MM.1S (cell line): ENCODE results near the gene PLEKHA1.

Experiments
- DNase-seq: peaks from one replicate; pipeline ENCODE4 v3.0.0-alpha.2; 2015
- H2AFZ ChIP-seq: fragments of 300-600 bp; sonication (generic); 2 replicates; pipeline ENCODE4 v1.6.0; 2016; ENCODE audit warnings: antibody characterized with exemption, low read length
- H3F3A ChIP-seq: fragments of 300-600 bp; sonication (generic); 2 replicates; pipeline ENCODE4 v1.6.1; 2016; ENCODE audit warnings: mild to moderate bottlenecking, antibody characterized with exemption, low read length, moderate library complexity, mixed read lengths; ENCODE audit not compliant: insufficient read depth
- H3K27ac ChIP-seq: fragments of 300-600 bp; sonication (generic); 2 replicates; pipeline ENCODE4 v1.5.1; 2016; ENCODE audit warnings: mild to moderate bottlenecking, low read length
- H3K27me3 ChIP-seq: fragments of 300-600 bp; sonication (generic); replicated peaks from 2 replicates; pipeline ENCODE4 v1.6.0; 2016; ENCODE audit warnings: low read length; ENCODE audit not compliant: insufficient read depth
- H3K36me3 ChIP-seq: fragments of 300-600 bp; sonication (generic); replicated peaks from 2 replicates; pipeline ENCODE4 v1.6.1; 2016; ENCODE audit warnings: mild to moderate bottlenecking, low read length, mixed read lengths; ENCODE audit not compliant: insufficient read depth
- H3K4me1 ChIP-seq: fragments of 300-600 bp; sonication (generic); 2 replicates; pipeline ENCODE4 v1.6.1; 2016; ENCODE audit warnings: low read length, mixed read lengths
- H3K4me2 ChIP-seq: fragments of 300-600 bp; sonication (generic); 2 replicates; pipeline ENCODE4 v1.6.0; 2016; ENCODE audit warnings: low read depth, low read length
- H3K4me3 ChIP-seq: fragments of 300-600 bp; sonication (generic); 2 replicates; pipeline ENCODE4 v1.5.1; 2016; ENCODE audit warnings: low read length, mixed read lengths
- H3K79me2 ChIP-seq: fragments of 300-600 bp; sonication (generic); 2 replicates; pipeline ENCODE4 v1.6.1; 2016; ENCODE audit warnings: mixed run types, low read length, mixed read lengths
- H3K9ac ChIP-seq: fragments of 300-600 bp; sonication (generic); 2 replicates; pipeline ENCODE4 v1.6.1; 2016; ENCODE audit warnings: low read length, mixed read lengths
- H3K9me2 ChIP-seq: fragments of 300-600 bp; sonication (generic); replicated peaks from 2 replicates; pipeline ENCODE4 v1.6.1; 2016; ENCODE audit warnings: mild to moderate bottlenecking, low read length, mixed read lengths; ENCODE audit not compliant: insufficient read depth
- H3K9me3 ChIP-seq: fragments of 300-600 bp; sonication (generic); replicated peaks from 2 replicates; pipeline ENCODE4 v1.6.1; 2016; ENCODE audit warnings: mild to moderate bottlenecking, low read length, mixed read lengths; ENCODE audit not compliant: insufficient read depth
- H4K20me1 ChIP-seq: fragments of 300-600 bp; sonication (generic); 2 replicates; pipeline ENCODE4 v1.6.1; 2016; ENCODE audit warnings: mild to moderate bottlenecking, low read length, moderate library complexity, mixed read lengths; ENCODE audit not compliant: insufficient read depth
- CTCF ChIP-seq: fragments of 300-600 bp; sonication (generic); IDR thresholded peaks from 2 replicates; pipeline ENCODE4 v1.5.1; 2016; ENCODE audit warnings: antibody characterized with exemption, low read length, mixed read lengths
- EZH2 ChIP-seq: fragments of 300-600 bp; sonication (generic); optimal IDR thresholded peaks from 2 replicates; pipeline ENCODE3; 2017; ENCODE audit warnings: low read depth, mild to moderate bottlenecking, antibody characterized with exemption, low read length, mixed read lengths
- EZH2phosphoT487 ChIP-seq: fragments of 300-600 bp; sonication (generic); IDR thresholded peaks from 2 replicates; pipeline ENCODE4 v1.6.1; 2018; ENCODE audit warnings: antibody characterized with exemption, low read length

Gene PLEKHA1

GRCh38 chr10:122404576-122404975, 30.1 kb downstream of the PLEKHA1 start:
- no peak overlapping the region for H3K4me3 ChIP-seq
- no peaks in the 10 kb centered on the region for H3F3A ChIP-seq
- no peak for DNase-seq
- TF ChIP-seq CTCF (no peak), EZH2 (no peak), EZH2phosphoT487 (no peak)
- no peaks in the 10 kb centered on the region for H3K9me3 ChIP-seq
- H3K36me3 ChIP-seq, result no peaks in the 10 kb centered on the region
- H3K27ac ChIP-seq, result no peak overlapping the region
- H3K9me2 ChIP-seq, result no peaks in the 10 kb centered on the region
- H2AFZ ChIP-seq, result no peak overlapping the region
- no peaks in the 10 kb centered on the region for H3K27me3 ChIP-seq
- no peak overlapping the region for H3K4me2 ChIP-seq
- H3K79me2 ChIP-seq, result no peaks in the 10 kb centered on the region
- H3K9ac ChIP-seq, result no peak overlapping the region
- no peaks in the 10 kb centered on the region for H3K4me1 ChIP-seq
- H4K20me1 ChIP-seq, result no peaks in the 10 kb centered on the region

GRCh38 chr10:122407375-122408125, 33.0 kb downstream of the PLEKHA1 start:
- no peaks in the 10 kb centered on the region for H3K4me1 ChIP-seq
- no peaks in the 10 kb centered on the region for H3F3A ChIP-seq
- no peak overlapping the region for H3K9ac ChIP-seq
- no peak overlapping the region for H3K4me2 ChIP-seq
- no peaks in the 10 kb centered on the region for H4K20me1 ChIP-seq
- H3K9me3 ChIP-seq, result no peaks in the 10 kb centered on the region
- no peak overlapping the region for H2AFZ ChIP-seq
- H3K79me2 ChIP-seq, result no peaks in the 10 kb centered on the region
- no peaks in the 10 kb centered on the region for H3K36me3 ChIP-seq
- no peaks in the 10 kb centered on the region for H3K27me3 ChIP-seq
- H3K27ac ChIP-seq, result no peak overlapping the region
- DNase-seq, result no peak
- H3K4me3 ChIP-seq, result no peak overlapping the region
- no peaks in the 10 kb centered on the region for H3K9me2 ChIP-seq
- TF ChIP-seq CTCF (no peak), EZH2phosphoT487 (no peak), EZH2 (no peak)

GRCh38 chr10:122413327-122413726, 38.8 kb downstream of the PLEKHA1 start:
- Histone ChIP-seq H3K36me3 (no peaks in the 10 kb centered on the region), H4K20me1 (no peaks in the 10 kb centered on the region), H3K4me2 (no peak overlapping the region), H3K9me2 (no peaks in the 10 kb centered on the region), H3K4me3 (no peak overlapping the region), H3K27me3 (no peaks in the 10 kb centered on the region), H3K79me2 (no peaks in the 10 kb centered on the region), H3K9me3 (no peaks in the 10 kb centered on the region), H3F3A (no peaks in the 10 kb centered on the region), H2AFZ (no peak overlapping the region), H3K9ac (no peak overlapping the region), H3K4me1 (no peaks in the 10 kb centered on the region), H3K27ac (no peak overlapping the region)
- no peak for DNase-seq
- TF ChIP-seq EZH2phosphoT487 (no peak), EZH2 (no peak)

GRCh38 chr10:122417667-122418066, 43.2 kb downstream of the PLEKHA1 start:
- no peak for TF ChIP-seq CTCF
- no peak for TF ChIP-seq EZH2
- TF ChIP-seq EZH2phosphoT487, result no peak
- no peak overlapping the region for H3K4me2 ChIP-seq
- H3K36me3 ChIP-seq, result no peaks in the 10 kb centered on the region
- H3K9ac ChIP-seq, result no peak overlapping the region
- H3K79me2 ChIP-seq, result no peaks in the 10 kb centered on the region
- no peaks in the 10 kb centered on the region for H3K27me3 ChIP-seq
- H3F3A ChIP-seq, result no peaks in the 10 kb centered on the region
- no peak overlapping the region for H2AFZ ChIP-seq
- H3K27ac ChIP-seq, result no peak overlapping the region
- no peaks in the 10 kb centered on the region for H4K20me1 ChIP-seq
- DNase-seq, result no peak
- H3K9me3 ChIP-seq, result no peaks in the 10 kb centered on the region
- H3K4me1 ChIP-seq, result no peaks in the 10 kb centered on the region
- H3K4me3 ChIP-seq, result no peak overlapping the region
- H3K9me2 ChIP-seq, result no peaks in the 10 kb centered on the region
